Fibroblast of lung (primary cell): ENCODE results near the gene PLEKHA6.

Source experiments
- EZH2 ChIP-seq: IDR thresholded peaks from 2 replicates; pipeline ENCODE4 v1.5.1; 2012; ENCODE audit warnings: low read length, control low read depth, mild to moderate bottlenecking; ENCODE audit errors: missing control alignments
- TF ChIP-seq, protein P1 (sequence below), 2 donors: IDR thresholded peaks in 1 of 2; conservative IDR thresholded peaks in 1 of 2; 1 replicate in 1 of 2; 2 replicates in 1 of 2; pipeline ENCODE4 v1.5.1; 2011 to 2012; ENCODE audit warnings: low read length in 2 of 2, control low read depth in 1 of 2, inconsistent platforms in 1 of 2, low read depth in 1 of 2, mild to moderate bottlenecking in 1 of 2

- TF ChIP-seq, protein P1, sequence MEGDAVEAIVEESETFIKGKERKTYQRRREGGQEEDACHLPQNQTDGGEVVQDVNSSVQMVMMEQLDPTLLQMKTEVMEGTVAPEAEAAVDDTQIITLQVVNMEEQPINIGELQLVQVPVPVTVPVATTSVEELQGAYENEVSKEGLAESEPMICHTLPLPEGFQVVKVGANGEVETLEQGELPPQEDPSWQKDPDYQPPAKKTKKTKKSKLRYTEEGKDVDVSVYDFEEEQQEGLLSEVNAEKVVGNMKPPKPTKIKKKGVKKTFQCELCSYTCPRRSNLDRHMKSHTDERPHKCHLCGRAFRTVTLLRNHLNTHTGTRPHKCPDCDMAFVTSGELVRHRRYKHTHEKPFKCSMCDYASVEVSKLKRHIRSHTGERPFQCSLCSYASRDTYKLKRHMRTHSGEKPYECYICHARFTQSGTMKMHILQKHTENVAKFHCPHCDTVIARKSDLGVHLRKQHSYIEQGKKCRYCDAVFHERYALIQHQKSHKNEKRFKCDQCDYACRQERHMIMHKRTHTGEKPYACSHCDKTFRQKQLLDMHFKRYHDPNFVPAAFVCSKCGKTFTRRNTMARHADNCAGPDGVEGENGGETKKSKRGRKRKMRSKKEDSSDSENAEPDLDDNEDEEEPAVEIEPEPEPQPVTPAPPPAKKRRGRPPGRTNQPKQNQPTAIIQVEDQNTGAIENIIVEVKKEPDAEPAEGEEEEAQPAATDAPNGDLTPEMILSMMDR (conservative IDR thresholded peaks at IDR 0.05 in 1 of 2, IDR thresholded peaks at IDR 0.05 in 1 of 2; ENCODE audit: low read depth in 1 of 2, low read length in 2 of 2), result no peak
- TF ChIP-seq EZH2, result no peak
Observed at GRCh38 chr1:204192589-204193352, 167.0 kb downstream of the PLEKHA6 start.
